Hematopoietic multipotent progenitor cell treated with erythropoietin and hydrocortisone succinate and interleukin-3 and kit ligand, for 6 days (in vitro differentiated cells): ENCODE results near the gene RASGRP4.
"Not testable (repeated sequence)": the region's sequence is repeated elsewhere in the genome, so short reads cannot be mapped to it uniquely, and the experiment has no call there.

ENCODE experiments used
- DNase-seq: peaks from one replicate; pipeline ENCODE4 v3.0.0-alpha.2; 2015

The RASGRP4 gene

DNA sequence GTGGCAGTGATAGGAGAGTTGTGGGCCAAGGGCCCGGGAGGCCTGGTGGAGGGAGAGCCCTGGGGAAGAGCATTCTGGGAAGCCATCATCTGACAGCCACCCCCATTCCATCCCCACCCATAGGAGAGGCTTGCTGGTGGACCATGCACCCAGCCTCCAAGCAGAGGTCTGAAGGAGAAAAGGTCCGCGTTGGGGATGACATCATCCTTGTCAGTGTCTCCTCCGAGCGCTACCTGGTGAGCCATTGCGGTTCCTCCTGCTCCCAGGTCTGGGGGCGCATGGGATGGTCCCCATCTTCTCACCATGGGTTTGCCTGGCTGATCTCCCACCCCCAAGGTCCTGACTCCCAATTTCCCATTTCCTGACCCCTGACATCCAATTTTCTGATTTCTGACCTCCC lies 18.0 kb upstream of the RASGRP4 start:
- no peak for DNase-seq

DNA sequence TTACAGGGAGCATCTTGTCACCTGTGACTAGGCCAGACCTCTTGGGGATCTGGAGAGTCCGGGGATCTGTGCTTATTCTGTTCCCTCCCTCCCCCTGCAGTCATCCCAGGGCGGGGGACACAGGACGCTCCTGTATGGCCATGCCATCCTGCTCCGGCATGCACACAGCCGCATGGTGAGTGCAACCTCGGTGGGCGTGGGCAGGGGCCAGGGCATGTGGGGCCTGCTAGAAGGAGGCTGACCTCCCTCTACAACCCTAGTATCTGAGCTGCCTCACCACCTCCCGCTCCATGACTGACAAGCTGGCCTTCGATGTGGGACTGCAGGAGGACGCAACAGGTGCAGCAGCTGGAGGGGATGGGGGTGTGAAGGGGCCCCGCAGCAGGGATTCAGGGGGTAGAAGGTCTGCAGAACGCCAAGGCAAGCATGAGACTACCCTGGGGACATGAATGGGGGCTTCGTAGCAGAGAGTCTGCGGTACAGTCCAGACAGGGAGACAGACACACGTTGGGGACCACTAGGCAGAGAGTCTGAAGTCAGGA lies 17.5 kb upstream of the RASGRP4 start:
- DNase-seq: no peak

DNA sequence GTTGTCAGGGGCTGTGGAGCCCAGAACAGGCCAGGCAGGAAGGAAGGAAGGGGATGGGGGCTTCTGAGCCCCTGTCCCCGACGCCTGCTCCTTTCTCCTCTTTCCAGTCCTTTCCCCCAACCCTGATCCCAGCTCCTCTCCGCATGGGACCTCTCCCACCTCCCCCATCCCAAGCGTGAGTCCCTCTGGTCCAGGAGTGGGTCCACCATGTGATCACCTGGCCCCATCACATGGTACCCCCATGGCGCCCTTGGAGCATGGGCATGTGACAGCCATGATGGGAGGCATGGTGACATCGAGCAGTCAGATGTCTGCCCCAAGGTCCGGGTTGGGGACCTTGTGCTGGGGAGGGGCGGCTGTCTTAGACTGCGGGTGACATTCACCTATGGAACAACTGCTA lies 16.7 kb upstream of the RASGRP4 start:
- no peak for DNase-seq

DNA sequence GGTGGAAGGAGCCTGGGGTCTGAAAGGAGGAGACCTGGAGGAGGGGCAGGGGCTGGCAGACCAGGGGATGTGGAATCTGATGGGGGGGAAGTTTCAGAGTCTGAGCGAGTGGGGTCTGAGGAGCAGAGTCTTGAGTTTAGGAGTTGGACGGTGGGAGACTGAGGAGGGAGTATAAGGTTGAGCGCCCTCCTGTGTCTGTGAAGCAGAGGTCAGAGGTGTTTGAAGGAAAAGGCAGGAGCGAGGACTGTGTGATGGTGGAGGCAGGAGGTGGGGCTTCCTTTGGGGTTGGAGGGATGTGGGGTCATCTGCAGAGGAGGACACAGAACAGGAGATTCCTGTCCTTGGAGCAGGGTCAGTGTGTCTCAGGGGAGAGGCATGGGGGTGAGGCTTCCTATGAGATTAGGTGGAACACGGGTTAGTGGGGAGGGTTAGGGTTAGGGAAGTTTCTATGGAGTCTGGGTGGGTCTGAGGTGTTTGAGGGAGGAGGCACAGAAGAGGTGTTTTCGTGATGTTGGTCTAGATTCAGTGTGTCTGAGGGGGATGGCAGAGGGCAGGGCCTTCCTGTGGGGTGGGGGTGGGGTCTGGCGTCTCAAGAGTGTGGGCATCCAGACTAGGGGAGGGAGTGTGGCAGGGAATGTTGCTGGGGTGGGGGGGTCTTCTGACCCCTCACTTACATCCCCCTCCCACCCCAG lies 15.8 kb upstream of the RASGRP4 start:
- DNase-seq: peak; percentile 60

DNA sequence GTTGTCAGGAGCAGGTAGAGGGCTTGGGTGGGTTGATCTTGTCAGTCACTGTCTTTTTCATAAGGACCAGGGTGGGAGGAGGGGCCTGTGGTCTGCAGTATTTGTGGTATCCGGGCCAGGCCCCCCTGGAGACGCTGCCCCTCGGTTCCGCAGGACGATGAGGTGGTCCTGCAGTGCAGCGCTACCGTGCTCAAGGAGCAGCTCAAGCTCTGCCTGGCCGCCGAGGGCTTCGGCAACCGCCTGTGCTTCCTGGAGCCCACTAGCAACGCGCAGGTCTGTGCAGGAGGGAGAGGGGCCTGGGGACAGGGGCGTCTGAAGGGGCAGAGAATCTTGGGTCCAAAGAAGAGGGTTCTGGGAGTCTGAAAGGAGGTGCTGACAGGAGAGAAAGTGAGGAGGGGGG lies 14.6 kb upstream of the RASGRP4 start:
- DNase-seq: no peak

DNA sequence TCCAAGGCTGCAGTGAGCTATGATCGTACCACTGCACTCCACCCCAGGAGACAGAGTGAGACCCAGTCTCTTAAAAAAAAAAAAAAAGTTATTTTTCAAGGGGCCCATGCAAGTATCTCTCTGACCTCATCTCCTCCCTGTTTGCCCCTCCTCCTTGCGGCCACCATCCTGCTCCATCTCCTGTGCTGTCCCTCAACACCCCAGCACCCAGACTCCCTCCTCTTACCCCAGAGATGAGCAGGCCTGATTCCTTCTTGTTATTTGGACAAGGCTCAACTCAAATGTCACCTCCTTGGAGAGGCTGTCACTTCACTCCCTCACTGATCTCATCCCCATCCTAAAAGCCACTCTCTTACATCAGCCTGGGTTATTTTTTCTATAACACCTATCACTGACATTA lies 11.9 kb upstream of the RASGRP4 start:
- no peak for DNase-seq

DNA sequence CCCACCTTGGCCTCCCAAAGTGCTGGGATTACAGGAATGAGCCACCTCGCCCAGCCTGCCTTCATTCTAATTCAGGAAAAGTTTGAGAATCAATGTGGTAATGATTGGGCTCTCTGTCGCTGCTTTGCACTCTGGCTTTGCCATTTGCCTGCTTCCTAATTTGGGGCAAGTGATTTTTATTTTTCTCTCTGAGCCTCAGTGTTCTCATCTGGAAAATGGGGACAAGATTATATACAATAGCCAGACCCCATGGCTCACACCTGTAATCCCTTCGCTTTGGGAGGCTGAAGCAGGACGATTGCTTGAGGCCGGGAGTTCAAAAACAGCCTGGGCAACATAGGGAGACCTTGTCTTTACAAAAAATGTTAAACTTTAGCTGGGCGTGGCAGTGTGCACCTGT lies 11.3 kb upstream of the RASGRP4 start:
- no peak for DNase-seq

DNA sequence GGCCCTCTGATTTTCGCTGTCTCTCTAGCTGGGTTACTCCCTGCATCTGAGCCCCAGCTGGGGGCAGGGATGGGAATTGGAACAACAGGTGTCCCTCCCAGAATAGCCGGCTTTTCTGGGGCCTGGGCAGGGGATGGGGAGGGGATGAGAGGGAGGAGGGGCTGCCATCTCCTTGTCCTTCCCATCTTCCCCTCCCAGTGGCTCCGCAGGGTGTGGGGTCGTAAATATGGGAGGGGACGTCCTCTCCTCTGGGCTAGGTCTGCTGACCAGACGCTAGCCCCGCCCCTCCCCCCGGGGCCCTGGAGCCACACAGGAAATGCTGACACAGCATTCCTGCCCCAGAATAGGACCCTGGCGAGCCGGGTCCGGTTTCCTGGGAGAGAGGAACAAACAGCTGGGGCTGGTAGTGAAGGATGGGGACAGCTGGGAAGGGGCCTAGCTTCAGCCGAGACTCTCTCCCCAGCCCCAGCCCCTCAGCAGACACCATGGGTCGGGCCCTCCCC lies 8.6 kb upstream of the RASGRP4 start:
- DNase-seq: no peak

DNA sequence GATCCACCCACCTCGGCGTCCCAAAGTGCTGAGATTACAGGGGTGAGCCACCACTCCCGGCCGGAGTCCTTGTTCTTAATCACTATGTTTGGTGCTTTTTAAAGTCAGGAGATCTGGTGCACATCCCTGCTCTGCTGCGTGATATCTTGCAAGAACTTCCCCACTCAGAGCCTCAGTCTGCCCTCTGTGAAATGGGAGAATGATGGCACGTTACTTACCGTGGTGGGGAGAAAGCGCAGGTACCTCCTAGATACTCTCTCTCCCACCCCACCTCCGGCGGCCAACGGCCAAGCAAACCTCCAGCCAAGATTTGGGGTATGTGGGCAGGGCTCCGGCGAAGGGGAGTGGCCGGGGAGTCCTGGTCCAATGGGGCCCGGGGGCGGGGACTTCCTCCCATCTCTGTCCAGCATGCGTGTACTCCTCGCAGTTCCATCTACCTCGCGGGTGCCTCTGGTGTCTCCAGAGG lies 7.3 kb upstream of the RASGRP4 start, which contains the start of gene RYR1:
Gene RYR1, plus strand, starts transcription at position 424 of the 466 bp plus-strand sequence. CDS start 139 bp downstream, outside the sequence.
- DNase-seq: peak; percentile 81

DNA sequence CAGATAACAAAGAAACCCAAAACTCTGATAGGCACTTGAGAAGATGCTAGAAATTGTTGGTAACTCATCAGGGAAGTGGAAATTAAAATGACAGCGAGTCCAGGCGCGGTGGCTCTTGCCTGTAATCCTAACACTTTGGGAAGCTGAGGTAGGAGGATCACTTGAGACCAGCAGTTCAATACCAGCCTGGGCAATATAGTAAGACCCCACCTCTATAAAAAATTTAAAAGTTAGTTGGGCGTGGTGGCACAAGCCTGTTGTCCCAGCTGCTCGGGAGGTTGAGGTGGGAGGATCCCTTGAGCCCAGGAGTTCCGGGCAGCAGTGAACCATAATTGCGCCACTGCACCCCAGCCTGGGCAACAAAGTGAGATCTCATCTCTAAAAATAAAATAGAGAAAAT lies 4.9 kb upstream of the RASGRP4 start:
- DNase-seq: no peak

DNA sequence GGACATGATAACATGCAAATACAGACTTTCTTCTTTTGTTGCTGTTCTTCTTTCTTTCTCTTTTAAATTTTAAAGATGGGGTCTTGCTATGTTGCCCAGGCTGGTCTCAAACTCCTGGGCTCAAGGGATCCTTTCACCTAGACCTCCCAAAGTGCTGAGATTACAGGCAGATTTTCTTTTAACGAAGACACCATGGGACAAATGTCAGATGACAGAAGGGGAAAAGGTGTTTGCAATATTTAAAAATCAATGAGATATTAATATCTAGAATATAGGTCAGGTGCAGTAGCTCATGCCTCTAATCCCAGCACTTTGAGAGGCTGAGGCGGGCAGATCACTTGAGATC lies 3.8 kb upstream of the RASGRP4 start:
- DNase-seq: no peak

DNA sequence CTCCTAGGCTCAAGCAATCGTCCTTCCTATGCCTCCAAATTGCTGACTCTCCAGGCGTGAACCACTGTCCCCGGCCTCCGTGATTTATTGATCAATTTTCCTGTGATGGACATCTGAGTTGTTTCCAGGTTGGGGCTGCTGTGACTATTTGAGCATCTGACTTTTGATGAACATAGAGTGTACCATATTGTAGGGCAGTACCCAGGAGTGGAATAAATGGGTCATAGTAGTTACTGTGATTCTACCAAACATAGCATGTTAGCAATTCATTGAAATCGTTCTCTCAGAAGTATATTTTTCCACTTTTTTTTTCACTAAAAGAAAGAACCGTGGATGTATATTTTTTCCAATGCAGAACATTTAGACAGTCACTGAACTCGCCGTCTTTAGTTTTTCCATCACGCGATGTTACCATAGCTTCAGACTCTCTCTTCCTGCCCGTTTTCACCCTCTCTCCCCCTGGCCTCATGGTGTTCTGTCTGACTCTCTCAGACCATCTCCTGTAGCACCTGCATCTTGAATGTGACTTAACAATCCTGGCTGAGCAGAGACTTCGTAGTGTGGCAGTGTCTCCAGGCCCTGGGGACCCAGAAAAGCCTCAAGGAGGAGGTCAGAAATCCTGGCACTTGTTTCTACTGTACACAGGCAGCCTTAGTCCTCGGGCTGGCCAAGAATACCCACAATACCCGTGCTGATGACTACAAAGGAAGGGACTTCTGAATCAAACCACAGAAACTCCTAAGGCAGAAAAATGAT lies 3.2 kb upstream of the RASGRP4 start:
- DNase-seq: no peak

DNA sequence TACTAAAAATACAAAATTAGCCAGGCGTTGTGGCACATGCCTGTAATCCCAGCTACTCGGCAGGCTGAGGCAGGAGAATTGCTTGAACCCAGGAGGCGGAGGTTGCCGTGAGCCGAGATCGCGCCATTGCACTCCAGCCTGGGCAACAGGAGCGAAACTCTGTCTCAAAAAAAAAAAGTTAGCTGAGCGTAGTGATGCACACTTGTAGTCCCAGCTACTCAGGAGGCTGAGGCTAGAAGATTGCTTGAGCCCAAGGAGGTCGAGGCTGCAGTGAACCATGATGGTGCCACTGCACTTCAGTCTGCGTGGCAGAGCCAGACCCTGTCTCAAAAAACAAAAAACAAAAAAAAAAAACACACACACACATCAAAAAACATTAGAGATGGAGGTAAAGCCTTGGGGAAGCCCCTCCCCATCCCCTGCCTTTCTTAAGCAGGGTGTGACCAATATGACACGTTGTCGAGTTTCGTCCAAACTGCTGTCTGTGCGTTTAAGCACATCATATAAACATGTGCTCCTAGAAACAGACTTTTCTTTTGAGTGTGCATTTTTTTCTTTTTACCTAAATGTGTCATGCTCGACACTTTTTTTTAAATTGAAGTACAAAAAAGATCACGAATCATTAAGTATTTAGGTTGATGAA lies 1.1 kb upstream of the RASGRP4 start:
- not testable (repeated sequence) for DNase-seq

DNA sequence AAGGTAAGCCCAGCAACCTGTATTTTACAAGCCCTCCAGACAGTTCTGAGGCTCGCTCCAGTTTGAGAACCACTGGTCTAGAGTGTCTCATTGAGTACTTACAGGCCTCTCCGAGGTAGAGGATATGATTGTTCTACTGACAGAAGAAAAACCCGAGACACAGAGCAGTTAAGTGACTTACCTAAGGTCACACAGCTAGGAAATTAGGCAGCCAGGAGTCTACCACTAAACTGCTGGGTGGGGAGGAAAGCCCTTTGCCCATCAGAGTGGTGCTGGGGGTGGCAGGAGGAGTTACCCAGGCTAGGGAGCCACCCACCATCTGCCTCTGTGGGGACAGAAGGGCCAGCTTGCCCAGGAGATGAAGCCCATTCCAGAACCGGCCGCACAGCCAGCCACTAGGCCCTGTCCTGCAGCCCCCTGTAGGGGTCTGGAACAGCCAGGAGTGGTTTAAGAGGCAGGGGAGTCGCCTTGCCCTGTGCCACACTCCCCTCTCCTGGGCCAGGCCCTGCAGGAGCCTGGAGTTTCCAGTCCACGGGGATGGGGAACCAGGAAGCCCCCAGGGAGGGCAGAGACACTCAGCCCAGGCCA lies 703 bp downstream of the RASGRP4 start:
- no peak for DNase-seq

DNA sequence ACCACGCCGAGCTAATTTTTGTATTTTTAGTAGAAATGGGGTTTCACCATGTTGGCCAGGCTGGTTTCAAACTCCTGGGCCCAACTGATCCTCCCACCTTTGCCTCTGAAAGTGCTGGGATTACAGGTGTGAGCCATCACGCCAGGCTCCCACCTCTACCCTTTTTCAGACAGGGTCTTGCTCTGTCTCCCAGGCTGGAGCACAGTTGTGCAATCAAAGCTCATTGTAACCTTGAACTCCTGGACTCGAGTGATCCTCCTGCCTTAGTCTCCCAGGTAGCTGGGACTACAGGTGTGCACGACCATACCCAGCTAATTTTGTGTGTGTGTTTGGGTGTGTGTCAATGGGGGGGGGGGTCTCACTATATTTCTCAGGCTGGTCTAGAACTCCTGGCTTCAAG lies 1.7 kb downstream of the RASGRP4 start:
- DNase-seq: no peak

DNA sequence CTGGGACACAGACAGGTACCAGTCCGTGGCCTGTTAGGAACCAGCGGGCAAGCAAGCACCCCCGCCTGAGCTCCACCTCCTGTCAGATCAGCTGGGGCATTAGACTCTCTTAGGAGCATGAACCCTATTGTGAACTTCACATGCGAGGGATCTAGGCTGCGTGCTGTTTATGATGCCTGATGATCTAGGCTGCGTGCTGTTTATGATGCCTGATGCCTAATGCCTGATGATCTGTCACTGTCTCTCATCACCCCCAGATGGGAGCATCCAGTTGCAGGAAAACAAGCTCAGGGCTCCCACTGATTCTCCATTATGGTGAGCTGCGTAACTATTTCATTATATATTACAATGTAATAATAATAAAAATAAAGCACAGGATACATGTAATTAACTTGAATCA lies 3.6 kb downstream of the RASGRP4 start:
- DNase-seq: no peak

DNA sequence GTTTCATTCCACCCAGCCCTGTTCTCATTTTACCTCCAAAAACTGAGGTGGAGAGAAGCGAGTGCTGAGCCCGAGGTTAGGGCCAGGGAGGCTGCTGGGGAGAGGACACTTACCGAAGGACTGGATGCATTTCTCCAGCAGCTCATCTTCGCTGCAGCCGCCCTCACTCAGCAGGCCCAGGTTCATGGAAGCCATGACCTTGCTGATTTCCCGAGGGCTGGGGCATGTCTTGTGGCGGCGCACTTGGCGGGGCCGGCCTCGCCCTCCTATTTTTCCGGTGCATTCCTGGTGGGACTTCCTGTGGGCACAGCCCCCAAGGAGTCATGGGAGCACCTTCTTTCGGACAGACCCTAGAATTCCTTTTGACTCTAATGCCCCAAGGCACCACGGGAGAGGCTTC lies 4.2 kb downstream of the RASGRP4 start:
- DNase-seq: no peak

DNA sequence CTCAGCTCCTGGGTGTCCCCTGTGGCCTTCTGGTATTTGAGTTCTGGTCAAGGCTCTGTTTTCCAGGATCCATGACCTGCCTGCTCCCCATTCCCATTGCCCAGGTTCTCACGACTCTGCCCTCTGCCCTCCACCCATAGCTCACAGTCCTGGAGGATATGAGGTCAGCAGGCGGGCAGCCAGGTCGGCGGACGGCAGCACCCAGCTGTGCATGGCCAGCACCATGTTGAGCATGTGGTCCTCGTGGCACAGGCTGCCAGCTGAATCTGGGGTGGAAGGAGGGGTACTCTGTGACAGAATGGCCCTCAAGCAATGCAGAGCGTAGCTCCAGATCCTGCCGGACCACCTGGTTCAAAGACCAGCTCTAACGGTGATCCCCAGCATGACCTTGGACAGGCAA lies 5.1 kb downstream of the RASGRP4 start:
- DNase-seq: no peak

DNA sequence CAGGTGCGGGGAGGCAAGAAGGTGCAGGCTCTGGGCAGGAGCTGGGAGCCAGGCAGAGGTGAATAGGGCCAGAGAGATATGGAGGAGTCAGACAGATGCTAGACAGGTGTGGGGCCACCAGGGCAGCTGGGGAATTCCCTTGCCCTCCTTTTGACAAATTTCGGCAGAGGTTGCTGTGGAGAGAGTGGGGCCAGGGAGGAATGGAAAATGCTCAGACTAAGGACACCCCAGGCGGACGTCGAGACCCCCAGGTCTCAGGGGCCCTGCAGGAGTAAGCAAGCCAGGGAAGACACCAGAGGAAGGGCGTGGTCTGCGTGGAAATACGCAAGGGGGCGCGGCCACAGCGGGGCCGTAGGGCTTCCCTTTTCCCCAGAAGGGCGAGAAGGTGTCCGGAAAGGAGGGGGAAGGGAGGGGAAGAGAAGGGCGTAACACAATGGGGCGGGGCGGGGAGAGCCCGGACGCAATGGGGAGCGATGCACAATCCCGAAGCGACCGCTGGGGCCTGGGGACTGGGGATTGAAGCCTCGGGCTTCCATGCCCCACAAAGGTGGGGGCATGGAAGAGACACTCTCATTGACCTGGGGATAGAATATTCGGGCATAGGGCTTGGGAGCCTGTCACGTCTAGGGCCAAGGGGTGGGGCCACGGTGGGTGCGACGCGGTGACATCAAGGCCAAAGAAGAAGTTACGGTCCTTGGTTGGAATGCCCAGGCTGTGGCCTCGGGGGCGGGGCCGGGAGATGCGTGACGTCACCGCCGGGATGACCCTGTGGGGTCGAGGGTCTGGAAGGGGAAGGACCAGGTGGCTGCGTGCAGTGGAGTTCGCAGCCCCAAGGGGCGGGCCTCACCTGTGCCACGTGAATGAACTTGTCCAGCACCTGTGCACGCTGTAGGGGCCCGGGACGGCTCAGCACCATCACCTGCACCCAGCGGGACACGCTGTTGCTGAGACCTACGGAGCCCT lies 8.2 kb downstream of the RASGRP4 start:
- peak; percentile 85 for DNase-seq

DNA sequence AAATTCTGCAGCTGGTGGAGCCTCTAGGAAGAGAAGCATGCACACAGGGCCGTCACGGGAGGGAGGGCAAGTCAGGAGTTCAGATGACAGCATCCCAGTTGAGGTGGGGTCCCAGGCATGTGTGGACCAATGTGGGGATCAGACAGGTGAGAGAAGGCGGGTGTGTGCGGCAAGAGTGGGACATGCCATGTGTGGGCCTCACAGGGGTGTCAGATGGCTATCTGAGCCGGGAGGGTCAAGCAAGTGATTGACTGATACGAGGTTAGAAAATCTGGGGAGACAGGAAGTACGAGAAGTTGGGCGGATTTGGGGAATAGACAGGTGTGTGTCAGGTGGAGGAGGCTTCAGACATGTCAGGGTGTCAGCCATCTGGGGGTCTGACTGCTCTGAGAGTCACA lies 8.9 kb downstream of the RASGRP4 start:
- DNase-seq: no peak

DNA sequence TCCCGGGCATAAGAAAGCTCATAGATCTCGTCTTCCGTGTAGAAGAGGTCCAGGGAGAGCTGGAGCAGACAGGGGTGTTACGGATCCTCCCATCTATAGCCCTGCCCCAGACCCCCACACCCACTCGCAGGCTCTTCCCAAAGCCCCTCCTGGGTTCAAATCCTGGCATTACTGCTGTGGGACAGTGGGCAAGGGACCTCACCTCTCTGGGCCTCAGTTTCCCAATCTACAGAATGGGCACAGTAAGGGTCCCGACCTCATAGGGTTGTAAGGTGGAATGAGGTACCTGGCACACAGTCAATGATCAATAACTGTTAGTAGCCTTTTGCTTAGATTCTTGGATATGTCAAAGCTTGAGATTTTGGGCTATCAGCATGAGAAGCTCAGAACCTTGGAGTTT lies 12.6 kb downstream of the RASGRP4 start:
- no peak for DNase-seq

DNA sequence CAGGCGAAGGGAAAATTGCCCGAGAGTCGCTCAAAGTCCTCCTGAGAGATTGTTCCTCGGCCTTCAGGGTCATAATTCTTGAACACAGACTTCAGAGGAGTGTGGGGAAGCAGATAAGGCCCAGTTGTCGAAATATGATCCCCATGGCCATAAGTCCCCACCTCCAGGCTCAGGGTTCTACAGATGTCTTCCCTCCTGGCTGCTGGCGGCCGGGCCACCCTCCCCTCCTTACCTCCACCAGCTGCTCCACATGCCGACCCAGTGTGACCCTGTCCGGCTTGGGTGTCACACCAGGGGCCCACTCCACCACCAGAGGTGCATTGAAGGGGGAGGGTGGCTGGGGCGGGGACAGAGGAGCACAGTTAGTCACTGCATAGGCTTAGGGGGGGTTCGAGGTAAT lies 13.1 kb downstream of the RASGRP4 start:
- no peak for DNase-seq
